ENCODE measurements around the gene TDRD5.

Gene TDRD5

GRCh38 chr1:179591592-179592580 is at the start of gene TDRD5:
TDRD5 (plus strand) TSS chr1:179591832; CDS start chr1:179592616, 784 bp downstream.
- DNase-seq: no peak

GRCh38 chr1:179545321-179545720 is 46.3 kb upstream of the TDRD5 start:
- DNase-seq: no peak

- no peak for DNase-seq
Observed at GRCh38 chr1:179547021-179547535, 44.6 kb upstream of the TDRD5 start.

- no peak for DNase-seq
Observed at GRCh38 chr1:179548666-179549367, 42.8 kb upstream of the TDRD5 start.

- no peak for DNase-seq
Observed at GRCh38 chr1:179549368-179549700, 42.3 kb upstream of the TDRD5 start.

- DNase-seq: no peak
Observed at GRCh38 chr1:179550746-179551682, 40.6 kb upstream of the TDRD5 start.

- DNase-seq: no peak
Observed at GRCh38 chr1:179554427-179554826, 37.2 kb upstream of the TDRD5 start.

GRCh38 chr1:179558078-179558477 is 33.6 kb upstream of the TDRD5 start:
- DNase-seq: no peak

- no peak for DNase-seq
Observed at GRCh38 chr1:179575497-179576314, 15.9 kb upstream of the TDRD5 start, which contains the start of gene NPHS2. NPHS2 (minus strand) TSS chr1:179575948; CDS start chr1:179575864, 84 bp downstream.

- no peak for DNase-seq
Observed at GRCh38 chr1:179576509-179576908, 15.1 kb upstream of the TDRD5 start.

GRCh38 chr1:179583771-179584320 is 7.8 kb upstream of the TDRD5 start:
- no peak for DNase-seq

GRCh38 chr1:179586107-179586823 is 5.4 kb upstream of the TDRD5 start:
- DNase-seq: peak; percentile 6

- no peak for DNase-seq
Observed at GRCh38 chr1:179587336-179587735, 4.3 kb upstream of the TDRD5 start.

GRCh38 chr1:179588425-179589024 is 3.1 kb upstream of the TDRD5 start:
- no peak for DNase-seq

GRCh38 chr1:179589509-179589908 is 2.1 kb upstream of the TDRD5 start:
- no peak for DNase-seq

GRCh38 chr1:179590671-179591070 is 961 bp upstream of the TDRD5 start:
- DNase-seq: no peak

GRCh38 chr1:179591253-179591591 is 410 bp upstream of the TDRD5 start:
- DNase-seq: no peak

GRCh38 chr1:179598631-179599030 is 7.0 kb downstream of the TDRD5 start:
- DNase-seq: no peak

GRCh38 chr1:179599623-179600249 is 8.1 kb downstream of the TDRD5 start:
- DNase-seq: peak; percentile 55

GRCh38 chr1:179601093-179601492 is 9.5 kb downstream of the TDRD5 start:
- DNase-seq: no peak
